Immature natural killer cell (primary cell): Measurements from ENCODE around the gene BMERB1. TPM values are rescaled to one million over a fixed set of nuclear protein-coding genes. Genes with fewer than 3 reads are reported as not detected.
"Not testable (repeated sequence)": the region's sequence is repeated elsewhere in the genome, so short reads cannot be mapped to it uniquely, and the experiment has no call there.

ENCODE experiments used
- DNase-seq, 3 donors: peaks; one replicate each; pipeline ENCODE4 v3.0.0; 2022; ENCODE audit warnings: mixed read lengths in 1 of 3
- H3K27ac Mint-ChIP-seq, 6 donors: one replicate each; pipeline ENCODE4 v1.8.0; 2020; ENCODE audit warnings: mixed read lengths in 6 of 6, mild to moderate bottlenecking in 5 of 6, inconsistent platforms in 4 of 6, moderate library complexity in 3 of 6
- H3K27me3 Mint-ChIP-seq, 3 donors: one replicate each; pipeline ENCODE4 v1.8.0; 2020 to 2021; ENCODE audit warnings: low read depth in 3 of 3, mild to moderate bottlenecking in 3 of 3, mixed read lengths in 3 of 3, moderate library complexity in 3 of 3, inconsistent platforms in 1 of 3
- H3K36me3 Mint-ChIP-seq, 3 donors: one replicate each; pipeline ENCODE4 v1.8.0; 2020; ENCODE audit warnings: mixed read lengths in 3 of 3, inconsistent platforms in 2 of 3, mild to moderate bottlenecking in 2 of 3
- H3K4me1 Mint-ChIP-seq, 2 donors: one replicate each; pipeline ENCODE4 v1.8.0; 2020; ENCODE audit warnings: inconsistent platforms in 2 of 2, mild to moderate bottlenecking in 2 of 2, mixed read lengths in 2 of 2, moderate library complexity in 1 of 2
- H3K4me3 Mint-ChIP-seq, 5 donors: one replicate each; pipeline ENCODE4 v1.8.0; 2020; ENCODE audit warnings: mild to moderate bottlenecking in 5 of 5, mixed read lengths in 5 of 5, inconsistent platforms in 3 of 5, moderate library complexity in 3 of 5
- H3K9me3 Mint-ChIP-seq, 6 donors: one replicate each; pipeline ENCODE4 v1.8.0; 2020; ENCODE audit warnings: mild to moderate bottlenecking in 6 of 6, mixed read lengths in 6 of 6, inconsistent platforms in 4 of 6, moderate library complexity in 3 of 6
- polyA plus RNA-seq, 3 donors: library from polyadenylated mRNA; unstranded; fragments of 300-500 nt; fragmentation: Illumina TruSeq; gene quantifications; one replicate each; pipeline ENCODE4 v1.2.3, GENCODE V29; 2021

The BMERB1 gene
- polyA plus RNA-seq, 3 donors from 2014 or later: 1.9 to 4.4 (median 3.0) TPM

GRCh38 chr16:15598648-15599190, 164.3 kb downstream of the BMERB1 start:
- peak overlapping the region in 2 of 6 donors; percentile 58 to 65 for H3K27ac Mint-ChIP-seq
- H3K36me3 Mint-ChIP-seq: peaks cover 59 to 88% (median 63%) of the 10 kb centered on the region in 3 donors
- H3K27me3 Mint-ChIP-seq: peaks cover 0 to 4% (median 3%) of the 10 kb centered on the region in 3 donors
- H3K4me3 Mint-ChIP-seq: no peak overlapping the region
- H3K4me1 Mint-ChIP-seq: peaks cover 21 to 34% of the 10 kb centered on the region in 2 donors
- DNase-seq: no peak
- no peaks in the 10 kb centered on the region for H3K9me3 Mint-ChIP-seq

DNA sequence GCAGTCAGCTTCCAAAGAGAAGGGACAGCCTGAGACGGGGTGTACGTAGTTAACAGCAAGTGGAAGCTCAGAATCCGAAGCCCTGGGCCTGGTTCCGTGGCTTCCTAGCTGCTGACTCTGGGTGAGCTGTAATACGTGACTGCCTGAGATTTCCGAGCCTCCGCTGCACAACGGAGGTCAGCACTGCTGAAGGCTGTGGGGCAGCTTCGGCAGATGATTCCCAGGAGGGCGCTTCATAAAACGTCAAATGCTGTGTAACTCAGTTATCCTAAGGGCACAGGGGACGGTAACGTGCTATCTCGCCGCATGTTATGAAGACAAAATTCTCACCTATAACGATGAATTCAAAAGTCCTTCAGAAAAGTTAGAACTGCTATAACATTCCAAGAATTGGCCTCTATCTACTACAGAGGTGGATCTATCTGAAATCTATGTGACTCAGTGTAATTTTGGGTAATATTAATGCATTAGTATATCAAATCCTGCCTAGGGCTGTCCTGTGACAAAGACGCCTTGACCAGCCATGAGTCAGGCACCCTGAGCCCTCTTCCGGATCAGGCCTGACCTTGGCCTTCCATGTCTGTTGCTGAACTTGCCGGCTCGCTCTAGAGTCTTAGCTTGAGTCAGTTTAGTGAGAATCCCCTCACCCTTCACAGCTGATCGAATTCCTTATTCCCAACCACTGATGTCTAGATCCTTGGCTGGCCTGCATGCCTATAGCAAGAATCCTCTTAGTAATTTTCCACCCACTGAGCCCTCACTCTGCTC, 165.1 kb downstream of the BMERB1 start:
- Mint-ChIP-seq H3K4me1 (peaks cover 14 to 26% of the 10 kb centered on the region in 2 donors), H3K27ac (peak overlapping the region in 5 of 6 donors; percentile 22 to 73 (median 29)), H3K4me3 (no peak overlapping the region), H3K36me3 (peaks cover 59 to 87% (median 62%) of the 10 kb centered on the region in 3 donors), H3K27me3 (peaks cover 0 to 4% (median 3%) of the 10 kb centered on the region in 3 donors), H3K9me3 (no peaks in the 10 kb centered on the region)
- DNase-seq: no peak

GRCh38 chr16:15601212-15601879, 167.0 kb downstream of the BMERB1 start:
- H3K36me3 Mint-ChIP-seq: peaks cover 49 to 81% (median 50%) of the 10 kb centered on the region in 3 donors
- H3K9me3 Mint-ChIP-seq: no peaks in the 10 kb centered on the region
- H3K4me1 Mint-ChIP-seq: peaks cover 6 to 16% of the 10 kb centered on the region in 2 donors
- H3K27ac Mint-ChIP-seq: peak overlapping the region; percentile 1 to 83 (median 46)
- no peak for DNase-seq
- H3K4me3 Mint-ChIP-seq: no peak overlapping the region
- peaks cover 0 to 4% (median 3%) of the 10 kb centered on the region in 3 donors for H3K27me3 Mint-ChIP-seq

DNA sequence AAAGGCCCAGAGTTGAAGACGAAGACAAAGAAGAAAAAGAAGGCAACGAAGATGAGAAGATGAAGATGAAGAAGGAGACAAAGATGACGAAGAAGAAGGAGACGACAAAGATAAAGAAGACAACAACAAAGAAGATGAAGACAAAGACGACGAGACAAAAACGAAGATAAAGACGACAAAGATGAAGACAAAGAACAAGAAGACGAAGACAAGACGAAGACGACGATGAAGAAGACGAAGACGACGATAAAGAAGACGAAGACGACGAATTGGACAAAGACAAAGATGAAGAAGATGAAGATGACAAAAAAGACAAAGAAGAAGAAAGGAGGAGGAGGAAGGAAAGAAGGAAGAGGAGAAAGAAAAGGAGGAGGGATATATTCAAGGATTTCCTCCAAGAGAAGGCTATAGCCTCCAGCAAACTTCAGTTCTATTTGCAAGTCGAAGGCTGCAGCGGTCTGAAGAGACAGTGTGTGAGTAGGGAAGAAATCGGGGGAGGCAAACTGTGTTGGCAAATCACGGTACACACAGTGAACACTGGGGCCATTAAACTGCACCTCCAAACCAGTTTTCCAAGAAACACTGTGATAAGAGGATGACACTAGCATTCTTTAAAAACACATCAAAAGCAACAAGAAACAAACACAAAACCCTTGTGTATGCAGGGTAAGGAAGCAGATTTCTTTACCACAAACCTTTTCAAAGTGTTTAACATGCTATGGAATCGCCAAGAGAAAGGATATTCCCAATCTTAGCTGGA, 168.1 kb downstream of the BMERB1 start:
- H3K4me1 Mint-ChIP-seq: peaks cover 9 to 10% of the 10 kb centered on the region in 2 donors
- H3K27ac Mint-ChIP-seq: peak overlapping the region in 1 of 6 donors; percentile 25
- H3K9me3 Mint-ChIP-seq: no peaks in the 10 kb centered on the region
- H3K4me3 Mint-ChIP-seq: no peak overlapping the region
- no peak for DNase-seq
- H3K36me3 Mint-ChIP-seq: peaks cover 51 to 78% (median 53%) of the 10 kb centered on the region in 3 donors
- peaks cover 0 to 5% (median 3%) of the 10 kb centered on the region in 3 donors for H3K27me3 Mint-ChIP-seq

DNA sequence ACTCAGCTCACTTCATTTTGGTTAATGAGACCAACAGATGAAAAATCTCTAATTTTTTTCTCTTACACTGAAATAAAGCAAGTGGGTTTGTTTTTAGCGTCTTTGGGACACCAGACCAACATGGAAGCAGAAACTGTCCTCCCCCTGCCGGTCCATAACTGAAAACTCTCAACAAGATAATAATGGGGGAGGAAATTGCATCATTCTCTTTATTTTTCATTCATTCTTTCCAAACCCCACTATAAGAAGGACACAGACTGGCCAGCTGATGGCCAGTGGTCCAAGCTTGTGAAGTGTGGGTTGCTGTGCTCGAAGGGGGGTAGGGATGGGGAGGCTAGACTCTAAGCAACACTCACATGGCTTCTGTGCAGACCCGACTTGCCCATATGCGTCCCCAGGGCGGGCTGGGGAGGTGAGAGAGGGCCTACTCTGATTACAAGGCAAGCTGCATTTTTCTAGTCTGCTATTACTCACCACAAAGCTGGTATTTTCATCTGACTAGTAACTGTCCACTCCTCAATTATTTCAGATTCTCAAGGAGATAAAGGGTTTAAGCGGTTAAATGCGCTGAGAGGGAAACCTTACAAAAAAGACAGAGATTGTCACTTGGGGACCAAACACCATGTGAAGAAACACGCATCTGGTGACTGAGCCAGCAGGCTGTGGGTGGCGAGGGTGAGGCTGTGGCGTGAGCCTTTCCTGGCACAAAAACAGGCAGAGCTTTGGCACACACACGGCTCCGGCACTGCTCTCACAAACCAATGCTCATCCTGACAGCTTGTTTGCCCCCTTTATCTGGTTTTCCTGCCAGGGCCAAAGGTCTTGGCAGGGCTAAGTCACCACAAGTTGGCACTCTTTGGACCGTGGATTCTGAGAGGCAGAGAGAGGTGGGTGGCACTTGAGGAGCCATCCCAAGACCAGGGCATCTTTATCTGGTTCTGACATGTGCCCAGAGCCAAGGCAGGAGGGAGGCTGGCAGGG, 170.4 kb downstream of the BMERB1 start:
- Mint-ChIP-seq H3K36me3 (peaks cover 57 to 74% (median 65%) of the 10 kb centered on the region in 3 donors), H3K4me3 (no peak overlapping the region), H3K4me1 (peaks cover 7 to 10% of the 10 kb centered on the region in 2 donors), H3K9me3 (no peaks in the 10 kb centered on the region), H3K27ac (peak overlapping the region; percentile 11 to 75 (median 47)), H3K27me3 (peaks cover 0 to 5% (median 3%) of the 10 kb centered on the region in 3 donors)
- DNase-seq: no peak

GRCh38 chr16:15605839-15606517, 171.6 kb downstream of the BMERB1 start:
- peaks cover 54 to 68% (median 64%) of the 10 kb centered on the region in 3 donors for H3K36me3 Mint-ChIP-seq
- no peak for DNase-seq
- peak overlapping the region in 5 of 6 donors; percentile 22 to 65 (median 63) for H3K27ac Mint-ChIP-seq
- H3K27me3 Mint-ChIP-seq: peaks cover 0 to 3% (median 1%) of the 10 kb centered on the region in 3 donors
- H3K4me3 Mint-ChIP-seq: no peak overlapping the region
- H3K9me3 Mint-ChIP-seq: no peaks in the 10 kb centered on the region
- H3K4me1 Mint-ChIP-seq: peaks cover 7 to 10% of the 10 kb centered on the region in 2 donors

- DNase-seq: no peak
- Mint-ChIP-seq H3K36me3 (peaks cover 50 to 64% (median 60%) of the 10 kb centered on the region in 3 donors), H3K4me3 (no peak overlapping the region), H3K27me3 (peaks cover 1 to 3% (median 1%) of the 10 kb centered on the region in 3 donors), H3K27ac (peak overlapping the region; percentile 22 to 65 (median 61)), H3K4me1 (peaks cover 7 to 10% of the 10 kb centered on the region in 2 donors), H3K9me3 (no peaks in the 10 kb centered on the region)
Observed at GRCh38 chr16:15606518-15607220, 172.3 kb downstream of the BMERB1 start.

DNA sequence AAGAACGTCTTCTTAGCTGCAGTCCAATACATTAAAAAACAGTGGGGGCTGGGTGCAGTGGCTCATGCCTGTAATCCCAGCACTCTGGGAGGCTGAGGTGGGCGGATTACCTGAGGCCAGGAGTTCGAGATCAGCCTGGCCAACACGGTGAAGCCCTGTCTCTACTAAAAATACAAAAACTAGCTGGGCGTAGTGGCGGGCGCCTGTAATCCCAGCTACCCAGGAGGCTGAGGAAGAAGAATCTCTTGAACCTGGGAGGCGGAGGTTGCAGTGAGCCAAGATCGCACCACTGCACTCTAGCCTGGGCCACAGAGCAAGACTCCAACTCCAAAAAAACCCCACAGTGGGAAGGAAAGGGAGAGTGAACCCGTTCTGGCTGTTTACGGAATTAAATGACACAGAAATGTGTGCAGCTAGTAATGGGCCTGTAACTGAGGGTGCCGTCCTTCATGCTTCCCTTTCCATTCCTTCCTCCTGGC, 172.9 kb downstream of the BMERB1 start:
- peaks cover 48 to 61% (median 56%) of the 10 kb centered on the region in 3 donors for H3K36me3 Mint-ChIP-seq
- not testable (repeated sequence) for H3K27me3 Mint-ChIP-seq, H3K9me3 Mint-ChIP-seq, H3K4me3 Mint-ChIP-seq, DNase-seq
- peak overlapping the region in 1 of 6 donors; percentile 59 for H3K27ac Mint-ChIP-seq
- peaks cover 7 to 10% of the 10 kb centered on the region in 2 donors for H3K4me1 Mint-ChIP-seq

GRCh38 chr16:15607700-15608396, 173.5 kb downstream of the BMERB1 start:
- no peak for DNase-seq
- peak overlapping the region in 3 of 6 donors; percentile 24 to 56 (median 43) for H3K27ac Mint-ChIP-seq
- peaks cover 51 to 63% (median 57%) of the 10 kb centered on the region in 3 donors for H3K36me3 Mint-ChIP-seq
- H3K27me3 Mint-ChIP-seq: peaks cover 0 to 1% (median 1%) of the 10 kb centered on the region in 3 donors
- H3K4me3 Mint-ChIP-seq: no peak overlapping the region
- no peaks in the 10 kb centered on the region for H3K9me3 Mint-ChIP-seq
- peaks cover 7 to 10% of the 10 kb centered on the region in 2 donors for H3K4me1 Mint-ChIP-seq

DNA sequence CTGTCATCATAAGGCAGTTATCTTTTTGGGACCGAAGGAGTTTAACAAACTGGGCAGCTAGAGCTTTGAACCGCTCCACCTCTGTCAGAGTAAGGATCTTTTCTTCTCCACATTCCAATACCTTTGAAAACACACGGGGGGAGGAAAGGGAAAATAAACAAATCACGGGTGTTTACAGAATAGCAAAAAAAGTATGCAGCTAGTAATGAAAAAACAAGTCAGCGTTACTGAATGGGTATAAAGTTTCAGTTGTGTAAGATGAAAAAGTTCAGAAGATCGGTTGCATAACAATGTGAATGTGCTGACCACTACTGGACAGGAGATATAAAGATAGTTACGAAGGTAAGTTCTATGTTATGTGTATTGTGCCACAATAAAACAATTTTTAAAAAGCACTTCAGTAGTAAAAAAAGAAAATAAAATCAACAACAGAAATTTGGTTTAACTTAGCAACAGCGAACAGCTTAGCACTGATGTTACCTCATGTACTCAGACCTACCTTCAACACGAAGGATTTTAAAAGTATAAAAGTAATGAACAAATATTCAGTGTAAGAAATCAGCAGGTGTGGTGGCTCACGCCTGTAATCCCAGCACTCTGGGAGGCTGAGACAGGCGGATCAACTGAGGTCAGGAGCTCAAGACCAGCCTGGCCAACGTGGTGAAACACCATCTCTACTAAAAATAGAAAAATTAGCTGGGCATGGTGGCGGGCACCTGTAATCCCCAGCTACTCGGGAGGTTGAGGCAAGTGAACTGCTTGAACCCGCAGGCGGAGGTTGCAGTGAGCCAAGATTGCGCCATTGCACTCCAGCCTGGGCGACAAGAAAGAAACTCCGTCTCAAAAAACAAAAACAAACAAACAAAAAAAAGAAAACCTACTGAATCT, 174.3 kb downstream of the BMERB1 start:
- peak overlapping the region in 2 of 6 donors; percentile 24 to 56 for H3K27ac Mint-ChIP-seq
- H3K4me1 Mint-ChIP-seq: peaks cover 7 to 10% of the 10 kb centered on the region in 2 donors
- peaks cover 0 to 1% (median 1%) of the 10 kb centered on the region in 3 donors for H3K27me3 Mint-ChIP-seq
- H3K36me3 Mint-ChIP-seq: peaks cover 51 to 62% (median 57%) of the 10 kb centered on the region in 3 donors
- H3K9me3 Mint-ChIP-seq: no peaks in the 10 kb centered on the region
- H3K4me3 Mint-ChIP-seq: no peak overlapping the region
- no peak for DNase-seq
